ENCODE results near the gene FAM20B.
"Not testable (repeated sequence)": the region's sequence is repeated elsewhere in the genome, so short reads cannot be mapped to it uniquely, and the experiment has no call there.

The FAM20B gene

DNA sequence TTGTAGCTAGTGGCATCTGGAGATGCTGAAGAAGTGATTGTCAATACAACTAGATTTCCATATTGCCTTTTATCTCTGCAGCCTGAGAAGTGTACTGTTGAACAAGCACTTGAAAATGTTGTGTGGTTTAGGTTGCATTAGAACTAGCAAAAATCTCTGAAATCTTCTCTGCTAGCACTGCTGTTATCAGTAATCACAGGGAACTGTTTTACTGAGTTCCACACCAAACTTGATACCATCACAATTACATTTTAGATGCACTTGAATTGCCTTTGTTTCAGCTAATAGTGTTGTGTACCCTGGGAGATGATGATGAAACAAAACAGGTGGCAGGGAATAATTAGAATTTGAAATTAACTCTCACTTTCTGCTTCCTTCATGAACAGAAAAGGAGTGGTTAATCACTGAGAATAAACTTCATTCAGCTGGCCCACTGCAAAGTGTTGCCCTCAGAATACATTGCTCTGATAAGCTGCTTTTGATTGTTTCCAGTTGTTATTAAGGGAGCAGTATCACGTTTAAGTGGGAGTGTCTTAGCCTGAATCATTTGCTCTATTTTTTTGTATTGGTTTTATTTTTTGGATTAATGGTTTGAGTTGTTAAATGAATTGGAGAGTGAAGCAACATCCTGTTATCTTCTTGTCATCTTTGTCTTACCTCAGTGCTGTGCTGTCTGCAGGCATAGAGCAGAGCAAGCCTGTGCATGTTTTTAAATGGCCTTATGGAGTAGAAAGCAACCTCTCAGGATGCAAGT lies 13.0 kb downstream of the FAM20B start:
- H3K9me2 ChIP-seq (replicated peaks; ENCODE audit: insufficient read depth, low read length) = no peaks in the 10 kb centered on the region
- peaks cover 16% of the 10 kb centered on the region for H3K4me1 ChIP-seq (ENCODE audit: low read length)
- no peak overlapping the region for H3K4me3 ChIP-seq (ENCODE audit: low read length)
- H3K9ac ChIP-seq (ENCODE audit: low read length) = no peak overlapping the region
- no peaks in the 10 kb centered on the region for H3K27me3 ChIP-seq (replicated peaks; ENCODE audit: insufficient read depth, low read length)
- H2AFZ ChIP-seq (ENCODE audit: low read length) = no peak overlapping the region
- no peaks in the 10 kb centered on the region for H3K36me3 ChIP-seq (replicated peaks; ENCODE audit: insufficient read depth, low read length)
- no peaks in the 10 kb centered on the region for H3F3A ChIP-seq (ENCODE audit: insufficient read depth, low read length)
- TF ChIP-seq EZH2 (optimal IDR thresholded peaks at IDR 0.05; ENCODE audit: low read depth, low read length) (no peak), EZH2phosphoT487 (IDR thresholded peaks at IDR 0.05; ENCODE audit: low read length) (no peak)
- TF ChIP-seq, protein P1, sequence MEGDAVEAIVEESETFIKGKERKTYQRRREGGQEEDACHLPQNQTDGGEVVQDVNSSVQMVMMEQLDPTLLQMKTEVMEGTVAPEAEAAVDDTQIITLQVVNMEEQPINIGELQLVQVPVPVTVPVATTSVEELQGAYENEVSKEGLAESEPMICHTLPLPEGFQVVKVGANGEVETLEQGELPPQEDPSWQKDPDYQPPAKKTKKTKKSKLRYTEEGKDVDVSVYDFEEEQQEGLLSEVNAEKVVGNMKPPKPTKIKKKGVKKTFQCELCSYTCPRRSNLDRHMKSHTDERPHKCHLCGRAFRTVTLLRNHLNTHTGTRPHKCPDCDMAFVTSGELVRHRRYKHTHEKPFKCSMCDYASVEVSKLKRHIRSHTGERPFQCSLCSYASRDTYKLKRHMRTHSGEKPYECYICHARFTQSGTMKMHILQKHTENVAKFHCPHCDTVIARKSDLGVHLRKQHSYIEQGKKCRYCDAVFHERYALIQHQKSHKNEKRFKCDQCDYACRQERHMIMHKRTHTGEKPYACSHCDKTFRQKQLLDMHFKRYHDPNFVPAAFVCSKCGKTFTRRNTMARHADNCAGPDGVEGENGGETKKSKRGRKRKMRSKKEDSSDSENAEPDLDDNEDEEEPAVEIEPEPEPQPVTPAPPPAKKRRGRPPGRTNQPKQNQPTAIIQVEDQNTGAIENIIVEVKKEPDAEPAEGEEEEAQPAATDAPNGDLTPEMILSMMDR (IDR thresholded peaks at IDR 0.05; ENCODE audit: low read length) = no peak
- H3K9me3 ChIP-seq (replicated peaks; ENCODE audit: insufficient read depth, low read length) = no peaks in the 10 kb centered on the region
- H3K27ac ChIP-seq (ENCODE audit: low read length) = no peak overlapping the region
- no peak for DNase-seq
- H3K4me2 ChIP-seq (ENCODE audit: low read depth, low read length) = no peak overlapping the region
- H3K79me2 ChIP-seq (ENCODE audit: low read length) = peaks cover 53% of the 10 kb centered on the region
- peaks cover 9% of the 10 kb centered on the region; the same call in 1 of the 2 replicates for H4K20me1 ChIP-seq (ENCODE audit: insufficient read depth, low read length)

DNA sequence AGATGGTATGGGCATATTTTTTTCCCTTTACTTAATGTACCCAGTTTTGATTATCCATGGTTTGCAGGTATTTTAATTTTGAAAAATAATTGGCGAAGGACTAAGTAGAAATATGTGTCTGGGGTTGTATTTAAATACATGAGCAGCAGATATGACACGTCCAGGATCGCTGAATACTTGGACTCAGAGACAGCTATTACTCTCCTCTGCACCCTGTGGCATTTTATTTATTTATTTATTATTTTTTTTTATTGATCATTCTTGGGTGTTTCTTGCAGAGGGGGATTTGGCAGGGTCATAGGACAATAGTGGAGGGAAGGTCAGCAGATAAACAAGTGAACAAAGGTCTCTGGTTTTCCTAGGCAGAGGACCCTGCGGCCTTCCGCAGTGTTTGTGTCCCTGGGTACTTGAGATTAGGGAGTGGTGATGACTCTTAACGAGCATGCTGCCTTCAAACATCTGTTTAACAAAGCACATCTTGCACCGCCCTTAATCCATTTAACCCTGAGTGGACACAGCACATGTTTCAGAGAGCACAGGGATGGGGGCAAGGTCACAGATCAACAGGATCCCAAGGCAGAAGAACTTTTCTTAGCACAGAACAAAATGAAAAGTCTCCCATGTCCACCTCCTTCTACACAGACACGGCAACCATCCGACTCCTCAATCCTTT lies 13.9 kb downstream of the FAM20B start:
- peaks cover 44% of the 10 kb centered on the region for H3K79me2 ChIP-seq (ENCODE audit: low read length)
- not testable (repeated sequence) for H4K20me1 ChIP-seq (ENCODE audit: insufficient read depth, low read length); DNase-seq; H3K9me2 ChIP-seq (replicated peaks; ENCODE audit: insufficient read depth, low read length); H3K4me1 ChIP-seq (ENCODE audit: low read length); H3K36me3 ChIP-seq (replicated peaks; ENCODE audit: insufficient read depth, low read length); H3K27me3 ChIP-seq (replicated peaks; ENCODE audit: insufficient read depth, low read length); H3F3A ChIP-seq (ENCODE audit: insufficient read depth, low read length); H3K9me3 ChIP-seq (replicated peaks; ENCODE audit: insufficient read depth, low read length); H3K27ac ChIP-seq (ENCODE audit: low read length); H2AFZ ChIP-seq (ENCODE audit: low read length); H3K4me3 ChIP-seq (ENCODE audit: low read length); H3K4me2 ChIP-seq (ENCODE audit: low read depth, low read length); H3K9ac ChIP-seq (ENCODE audit: low read length)

DNA sequence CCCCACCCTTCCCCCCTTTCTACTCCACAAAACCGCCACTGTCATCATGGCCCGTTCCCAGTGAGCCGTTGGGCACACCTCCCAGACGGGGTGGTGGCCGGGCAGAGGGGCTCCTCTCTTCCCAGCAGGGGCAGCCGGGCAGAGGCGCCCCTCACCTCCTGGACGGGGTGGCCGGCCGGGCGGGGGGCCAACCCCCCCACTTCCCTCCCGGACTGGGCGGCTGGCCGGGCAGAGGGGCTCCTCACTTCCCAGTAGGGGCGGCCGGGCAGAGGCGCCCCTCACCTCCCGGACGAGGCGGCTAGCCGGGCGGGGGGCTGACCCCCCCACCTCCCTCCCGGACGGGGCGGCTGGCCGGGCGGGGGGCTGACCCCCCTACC lies 14.5 kb downstream of the FAM20B start:
- H3K27ac ChIP-seq (ENCODE audit: low read length); H4K20me1 ChIP-seq (ENCODE audit: insufficient read depth, low read length); H2AFZ ChIP-seq (ENCODE audit: low read length); H3K4me3 ChIP-seq (ENCODE audit: low read length); H3F3A ChIP-seq (ENCODE audit: insufficient read depth, low read length); H3K9ac ChIP-seq (ENCODE audit: low read length); H3K36me3 ChIP-seq (replicated peaks; ENCODE audit: insufficient read depth, low read length); H3K4me1 ChIP-seq (ENCODE audit: low read length); DNase-seq; H3K4me2 ChIP-seq (ENCODE audit: low read depth, low read length); H3K9me3 ChIP-seq (replicated peaks; ENCODE audit: insufficient read depth, low read length); H3K9me2 ChIP-seq (replicated peaks; ENCODE audit: insufficient read depth, low read length); H3K27me3 ChIP-seq (replicated peaks; ENCODE audit: insufficient read depth, low read length): not testable (repeated sequence)
- H3K79me2 ChIP-seq (ENCODE audit: low read length) = peaks cover 39% of the 10 kb centered on the region

DNA sequence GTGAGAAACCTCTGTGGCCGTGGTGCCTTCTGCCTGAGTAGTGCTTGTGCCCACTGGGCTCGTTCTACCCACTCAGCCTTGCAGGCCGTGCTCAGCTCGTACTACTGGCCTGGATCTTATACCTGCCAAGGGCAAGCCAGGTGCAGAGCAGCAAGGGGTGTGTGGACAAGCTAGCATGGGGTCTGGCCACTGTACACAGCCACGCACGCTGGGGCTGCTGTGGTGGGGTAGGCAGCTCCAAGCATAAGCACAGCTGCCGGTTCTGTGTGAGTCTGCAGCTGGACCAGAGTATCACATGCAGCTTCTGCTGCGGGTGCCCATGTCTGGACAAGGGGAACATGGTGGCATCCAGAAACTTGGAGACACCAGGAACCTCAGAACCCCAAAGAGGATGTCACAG lies 16.4 kb downstream of the FAM20B start:
- Histone ChIP-seq H3K4me3 (ENCODE audit: low read length) (no peak overlapping the region), H3K36me3 (replicated peaks; ENCODE audit: insufficient read depth, low read length) (no peaks in the 10 kb centered on the region), H3K27me3 (replicated peaks; ENCODE audit: insufficient read depth, low read length) (no peaks in the 10 kb centered on the region), H3K9me3 (replicated peaks; ENCODE audit: insufficient read depth, low read length) (no peaks in the 10 kb centered on the region), H3K4me2 (ENCODE audit: low read depth, low read length) (no peak overlapping the region), H3K27ac (ENCODE audit: low read length) (no peak overlapping the region), H2AFZ (ENCODE audit: low read length) (no peak overlapping the region), H3K4me1 (ENCODE audit: low read length) (peaks cover 6% of the 10 kb centered on the region; the same call in 1 of the 2 replicates), H3F3A (ENCODE audit: insufficient read depth, low read length) (no peaks in the 10 kb centered on the region), H4K20me1 (ENCODE audit: insufficient read depth, low read length) (0 out of 2 replicates have a peak, but pooled peaks cover 6% of the 10 kb centered on the region), H3K79me2 (ENCODE audit: low read length) (peaks cover 23% of the 10 kb centered on the region), H3K9me2 (replicated peaks; ENCODE audit: insufficient read depth, low read length) (no peaks in the 10 kb centered on the region), H3K9ac (ENCODE audit: low read length) (no peak overlapping the region)
- DNase-seq = no peak
- TF ChIP-seq EZH2phosphoT487 (IDR thresholded peaks at IDR 0.05; ENCODE audit: low read length) = no peak
- TF ChIP-seq, protein P1 (IDR thresholded peaks at IDR 0.05; ENCODE audit: low read length) = no peak
- TF ChIP-seq EZH2 (optimal IDR thresholded peaks at IDR 0.05; ENCODE audit: low read depth, low read length) = no peak
